ENCODE results near the gene PRKD3. TPM values are rescaled to one million over a fixed set of nuclear protein-coding genes. Genes with fewer than 3 reads are reported as not detected.
"Not testable (repeated sequence)": the region's sequence is repeated elsewhere in the genome, so short reads cannot be mapped to it uniquely, and the experiment has no call there.

The PRKD3 gene
- polyA plus RNA-seq, 3 donors, result 4.2 to 17.8 (median 12.5) TPM

GRCh38 chr2:37321029-37321682 is 3.5 kb downstream of the PRKD3 start:
- WGBS, 3 donors, result 76 to 87% (median 79%) methylated on average over 4 of the region's 4 CpGs

GRCh38 chr2:37319754-37320609 is 4.7 kb downstream of the PRKD3 start:
- WGBS, 3 donors, result 93 to 96% (median 94%) methylated on average over 12 of the region's 12 CpGs
- H3K27ac ChIP-seq (ENCODE audit: low read depth, low read length), result no peak overlapping the region

More at GRCh38 chr2:37321029-37321682, 3.5 kb downstream of the PRKD3 start:
- H3K27ac ChIP-seq (ENCODE audit: low read depth, low read length), result no peak overlapping the region

GRCh38 chr2:37318401-37318800 is 6.2 kb downstream of the PRKD3 start:
- 58 to 77% (median 66%) methylated on average over 5 of the region's 5 CpGs for WGBS, 3 donors
- no peak overlapping the region for H3K27ac ChIP-seq (ENCODE audit: low read depth, low read length)

GRCh38 chr2:37317746-37318145 is 6.9 kb downstream of the PRKD3 start:
- no peak overlapping the region for H3K27ac ChIP-seq (ENCODE audit: low read depth, low read length)
- WGBS, 3 donors, result 91 to 97% (median 96%) methylated on average over 1 of the region's 1 CpG

GRCh38 chr2:37316181-37316580 is 8.5 kb downstream of the PRKD3 start:
- 93 to 95% (median 94%) methylated on average over 5 of the region's 5 CpGs for WGBS, 3 donors
- no peak overlapping the region for H3K27ac ChIP-seq (ENCODE audit: low read depth, low read length)

GRCh38 chr2:37315364-37315763 is 9.3 kb downstream of the PRKD3 start:
- WGBS, 3 donors, result 83 to 90% (median 89%) methylated on average over 3 of the region's 3 CpGs
- no peak overlapping the region for H3K27ac ChIP-seq (ENCODE audit: low read depth, low read length)

GRCh38 chr2:37307500-37307899 is 17.1 kb downstream of the PRKD3 start:
- no peak overlapping the region for H3K27ac ChIP-seq (ENCODE audit: low read depth, low read length)
- WGBS, 3 donors, result 60 to 92% (median 63%) methylated on average over 2 of the region's 2 CpGs

GRCh38 chr2:37306024-37306423 is 18.6 kb downstream of the PRKD3 start:
- WGBS, 3 donors, result 19 to 64% (median 60%) methylated on average over 3 of the region's 3 CpGs
- no peak overlapping the region for H3K27ac ChIP-seq (ENCODE audit: low read depth, low read length)

- WGBS, 3 donors, result 97 to 99% (median 98%) methylated on average over 9 of the region's 9 CpGs
- H3K27ac ChIP-seq (ENCODE audit: low read depth, low read length), result no peak overlapping the region
Observed at GRCh38 chr2:37302701-37303252, 21.9 kb downstream of the PRKD3 start.

- H3K27ac ChIP-seq (ENCODE audit: low read depth, low read length), result no peak overlapping the region
- 79 to 88% (median 87%) methylated on average over 2 of the region's 2 CpGs for WGBS, 3 donors
Observed at GRCh38 chr2:37301408-37301807, 23.2 kb downstream of the PRKD3 start.

GRCh38 chr2:37300578-37300977 is 24.1 kb downstream of the PRKD3 start:
- 88 to 96% (median 95%) methylated on average over 4 of the region's 4 CpGs for WGBS, 3 donors
- H3K27ac ChIP-seq (ENCODE audit: low read depth, low read length), result no peak overlapping the region

- no peak overlapping the region for H3K27ac ChIP-seq (ENCODE audit: low read depth, low read length)
Observed at GRCh38 chr2:37300146-37300545, 24.5 kb downstream of the PRKD3 start.

GRCh38 chr2:37297632-37298031 is 27.0 kb downstream of the PRKD3 start:
- no peak overlapping the region for H3K27ac ChIP-seq (ENCODE audit: low read depth, low read length)

- no peak overlapping the region for H3K27ac ChIP-seq (ENCODE audit: low read depth, low read length)
- 85 to 91% (median 86%) methylated on average over 1 of the region's 1 CpG for WGBS, 3 donors
Observed at GRCh38 chr2:37295469-37296073, 29.1 kb downstream of the PRKD3 start.

GRCh38 chr2:37294858-37295257 is 29.8 kb downstream of the PRKD3 start:
- WGBS, 3 donors, result 93 to 96% (median 94%) methylated on average over 2 of the region's 2 CpGs
- not testable (repeated sequence) for H3K27ac ChIP-seq (ENCODE audit: low read depth, low read length)

- H3K27ac ChIP-seq (ENCODE audit: low read depth, low read length), result no peak overlapping the region
- WGBS, 3 donors, result 93 to 96% (median 94%) methylated on average over 2 of the region's 2 CpGs
Observed at GRCh38 chr2:37291680-37292079, 33.0 kb downstream of the PRKD3 start.

GRCh38 chr2:37287966-37288365 is 36.7 kb downstream of the PRKD3 start:
- 89 to 92% (median 90%) methylated on average over 2 of the region's 2 CpGs for WGBS, 3 donors

GRCh38 chr2:37284381-37284780 is 40.3 kb downstream of the PRKD3 start:
- no peak overlapping the region for H3K27ac ChIP-seq (ENCODE audit: low read depth, low read length)

More at GRCh38 chr2:37287966-37288365, 36.7 kb downstream of the PRKD3 start:
- no peak overlapping the region for H3K27ac ChIP-seq (ENCODE audit: low read depth, low read length)

- H3K27ac ChIP-seq (ENCODE audit: low read depth, low read length), result no peak overlapping the region
- 97 to 100% (median 99%) methylated on average over 2 of the region's 2 CpGs for WGBS, 3 donors
Observed at GRCh38 chr2:37283207-37283606, 41.4 kb downstream of the PRKD3 start.

Data from adipose tissue (tissue), 3 donors.